Mesodermal cell (in vitro differentiated cells): ENCODE data around the gene KRTAP4-12.
"Not testable (repeated sequence)": the region's sequence is repeated elsewhere in the genome, so short reads cannot be mapped to it uniquely, and the experiment has no call there.

Experiments used
- H3K27ac ChIP-seq: 2 replicates; pipeline ENCODE4 v1.7.0; 2013; ENCODE audit warnings: mild to moderate bottlenecking, low read depth, low read length, moderate library complexity; ENCODE audit not compliant: severe bottlenecking
- H3K36me3 ChIP-seq: 2 replicates; pipeline ENCODE4 v1.7.1; 2013; ENCODE audit warnings: mild to moderate bottlenecking, low read length, moderate library complexity; ENCODE audit not compliant: control insufficient read depth, insufficient read depth
- H3K4me1 ChIP-seq: one replicate; pipeline ENCODE4 v1.7.1; 2013; ENCODE audit warnings: mild to moderate bottlenecking, low read length; ENCODE audit not compliant: insufficient read depth, control insufficient read depth, poor library complexity, severe bottlenecking
- H3K4me3 ChIP-seq: 2 replicates; pipeline ENCODE4 v1.7.0; 2013; ENCODE audit warnings: low read length, control low read depth, mild to moderate bottlenecking; ENCODE audit not compliant: insufficient read depth, poor library complexity, severe bottlenecking; ENCODE audit errors: extremely low read depth
- H3K9me3 ChIP-seq: 2 replicates; pipeline ENCODE4 v1.7.1; 2013; ENCODE audit warnings: mild to moderate bottlenecking, low read length, moderate library complexity; ENCODE audit not compliant: control insufficient read depth
- WGBS, 2 experiments: methylation state at CpG; one replicate each; pipeline ENCODE4 v1.1.5; 2013; ENCODE audit warnings: missing lambda C conversion rate in 2 of 2; ENCODE audit not compliant: insufficient coverage in 2 of 2; 5-methylcytosine and 5-hydroxymethylcytosine counted together

The KRTAP4-12 gene

GRCh38 chr17:41084100-41084856 is 39.7 kb downstream of the KRTAP4-12 start, which contains the start of gene KRTAP4-7:
TSS of gene KRTAP4-7 (plus strand) at chr17:41084150. CDS start at chr17:41084207, 57 bp downstream.
- H3K9me3 ChIP-seq, H3K27ac ChIP-seq, H3K4me3 ChIP-seq, H3K36me3 ChIP-seq, H3K4me1 ChIP-seq: not testable (repeated sequence)
- 86 to 89% methylated on average over 7 to 11 of the region's 14 CpGs for WGBS, 2 experiments

GRCh38 chr17:41083427-41083826 is 40.6 kb downstream of the KRTAP4-12 start:
- H3K9me3 ChIP-seq, H3K36me3 ChIP-seq, H3K27ac ChIP-seq, H3K4me1 ChIP-seq, H3K4me3 ChIP-seq: not testable (repeated sequence)
- WGBS, 2 experiments, result no CpG with 5 or more reads among the region's 2 CpGs

GRCh38 chr17:41082626-41083025 is 41.4 kb downstream of the KRTAP4-12 start:
- Histone ChIP-seq H3K27ac (no peak overlapping the region), H3K9me3 (no peaks in the 10 kb centered on the region), H3K4me1 (peaks cover 5% of the 10 kb centered on the region), H3K4me3 (no peak overlapping the region), H3K36me3 (no peaks in the 10 kb centered on the region)
- 78 to 88% methylated on average over 2 of the region's 4 CpGs for WGBS, 2 experiments

GRCh38 chr17:41076788-41077187 is 47.2 kb downstream of the KRTAP4-12 start:
- H3K4me1 ChIP-seq, result no peaks in the 10 kb centered on the region
- no peaks in the 10 kb centered on the region for H3K9me3 ChIP-seq
- H3K27ac ChIP-seq, result no peak overlapping the region
- no peak overlapping the region for H3K4me3 ChIP-seq
- no peaks in the 10 kb centered on the region for H3K36me3 ChIP-seq

GRCh38 chr17:41073676-41074075 is 50.3 kb downstream of the KRTAP4-12 start:
- WGBS, 2 experiments, result 94 to 100% methylated on average over 1 to 2 of the region's 2 CpGs
- no peaks in the 10 kb centered on the region for H3K4me1 ChIP-seq
- H3K36me3 ChIP-seq, result no peaks in the 10 kb centered on the region
- H3K4me3 ChIP-seq, result no peak overlapping the region
- no peak overlapping the region for H3K27ac ChIP-seq
- no peaks in the 10 kb centered on the region for H3K9me3 ChIP-seq
